T-helper 1 cell treated with Interleukin-12 subunit alpha and Interleukin-12 subunit beta and Interleukin-4 antibody, amounts not matched to agents 30 μg/mL and 1 μg/mL, for 36 hours (primary cell): ENCODE measurements around the gene SYTL5.

Experiments used
- H3K27ac Mint-ChIP-seq: one replicate; pipeline ENCODE4 v1.8.0; 2021; ENCODE audit warnings: mild to moderate bottlenecking, mixed read lengths
- H3K27me3 Mint-ChIP-seq: one replicate; pipeline ENCODE4 v1.8.0; 2021; ENCODE audit warnings: low read depth, mixed read lengths
- H3K36me3 Mint-ChIP-seq: one replicate; pipeline ENCODE4 v1.8.0; 2021; ENCODE audit warnings: low read depth, mixed read lengths
- H3K4me1 Mint-ChIP-seq: one replicate; pipeline ENCODE4 v1.8.0; 2021; ENCODE audit warnings: low read depth, mixed read lengths
- H3K4me3 Mint-ChIP-seq: one replicate; pipeline ENCODE4 v1.8.0; 2021; ENCODE audit warnings: mild to moderate bottlenecking, moderate library complexity, mixed read lengths
- H3K9me3 Mint-ChIP-seq: one replicate; pipeline ENCODE4 v1.8.0; 2021; ENCODE audit warnings: mixed read lengths

SYTL5 gene

GRCh38 chrX:38095971-38096529 lies 89.7 kb downstream of the SYTL5 start:
- Mint-ChIP-seq H3K4me1 (peaks cover 2% of the 10 kb centered on the region), H3K27ac (no peak overlapping the region), H3K36me3 (no peaks in the 10 kb centered on the region), H3K4me3 (no peak overlapping the region), H3K9me3 (peaks cover 4% of the 10 kb centered on the region), H3K27me3 (no peaks in the 10 kb centered on the region)

GRCh38 chrX:38099688-38100087 lies 93.3 kb downstream of the SYTL5 start:
- Mint-ChIP-seq H3K4me3 (no peak overlapping the region), H3K36me3 (no peaks in the 10 kb centered on the region), H3K27me3 (no peaks in the 10 kb centered on the region), H3K4me1 (peaks cover 5% of the 10 kb centered on the region), H3K9me3 (peaks cover 4% of the 10 kb centered on the region), H3K27ac (no peak overlapping the region)

GRCh38 chrX:38102240-38102639 lies 95.9 kb downstream of the SYTL5 start:
- H3K27ac Mint-ChIP-seq: no peak overlapping the region
- no peak overlapping the region for H3K4me3 Mint-ChIP-seq
- peaks cover 5% of the 10 kb centered on the region for H3K27me3 Mint-ChIP-seq
- peaks cover 4% of the 10 kb centered on the region for H3K9me3 Mint-ChIP-seq
- no peaks in the 10 kb centered on the region for H3K36me3 Mint-ChIP-seq
- peaks cover 3% of the 10 kb centered on the region for H3K4me1 Mint-ChIP-seq

GRCh38 chrX:38102875-38103274 lies 96.5 kb downstream of the SYTL5 start:
- no peak overlapping the region for H3K4me3 Mint-ChIP-seq
- H3K27me3 Mint-ChIP-seq: peaks cover 5% of the 10 kb centered on the region
- H3K9me3 Mint-ChIP-seq: peaks cover 4% of the 10 kb centered on the region
- peaks cover 3% of the 10 kb centered on the region for H3K4me1 Mint-ChIP-seq
- no peak overlapping the region for H3K27ac Mint-ChIP-seq
- no peaks in the 10 kb centered on the region for H3K36me3 Mint-ChIP-seq

GRCh38 chrX:38103857-38104812 lies 97.8 kb downstream of the SYTL5 start:
- no peak overlapping the region for H3K4me3 Mint-ChIP-seq
- no peaks in the 10 kb centered on the region for H3K36me3 Mint-ChIP-seq
- H3K27me3 Mint-ChIP-seq: peaks cover 5% of the 10 kb centered on the region
- peaks cover 2% of the 10 kb centered on the region for H3K9me3 Mint-ChIP-seq
- no peak overlapping the region for H3K27ac Mint-ChIP-seq
- H3K4me1 Mint-ChIP-seq: peaks cover 3% of the 10 kb centered on the region

- Mint-ChIP-seq H3K27ac (no peak overlapping the region), H3K36me3 (no peaks in the 10 kb centered on the region), H3K9me3 (no peaks in the 10 kb centered on the region), H3K27me3 (peaks cover 5% of the 10 kb centered on the region), H3K4me1 (peaks cover 3% of the 10 kb centered on the region), H3K4me3 (no peak overlapping the region)
These were observed 98.9 kb downstream of the SYTL5 start for GRCh38 chrX:38105216-38105725.

- H3K27me3 Mint-ChIP-seq: peaks cover 5% of the 10 kb centered on the region
- peaks cover 3% of the 10 kb centered on the region for H3K4me1 Mint-ChIP-seq
- H3K27ac Mint-ChIP-seq: no peak overlapping the region
- no peak overlapping the region for H3K4me3 Mint-ChIP-seq
- H3K36me3 Mint-ChIP-seq: no peaks in the 10 kb centered on the region
- no peaks in the 10 kb centered on the region for H3K9me3 Mint-ChIP-seq
These were observed 100.8 kb downstream of the SYTL5 start for GRCh38 chrX:38106991-38107655.

- Mint-ChIP-seq H3K9me3 (no peaks in the 10 kb centered on the region), H3K27me3 (peaks cover 5% of the 10 kb centered on the region), H3K36me3 (no peaks in the 10 kb centered on the region), H3K4me3 (no peak overlapping the region), H3K4me1 (peaks cover 3% of the 10 kb centered on the region), H3K27ac (no peak overlapping the region)
These were observed 102.0 kb downstream of the SYTL5 start for GRCh38 chrX:38108364-38108763.

GRCh38 chrX:38109042-38109898 lies 102.9 kb downstream of the SYTL5 start:
- Mint-ChIP-seq H3K36me3 (no peaks in the 10 kb centered on the region), H3K27me3 (peaks cover 5% of the 10 kb centered on the region)

GRCh38 chrX:38110231-38110630 lies 103.9 kb downstream of the SYTL5 start:
- no peak overlapping the region for H3K27ac Mint-ChIP-seq
- H3K9me3 Mint-ChIP-seq: no peaks in the 10 kb centered on the region
- no peaks in the 10 kb centered on the region for H3K4me1 Mint-ChIP-seq
- no peak overlapping the region for H3K4me3 Mint-ChIP-seq
- H3K27me3 Mint-ChIP-seq: peaks cover 5% of the 10 kb centered on the region
- H3K36me3 Mint-ChIP-seq: no peaks in the 10 kb centered on the region

More at GRCh38 chrX:38109042-38109898, 102.9 kb downstream of the SYTL5 start:
- Mint-ChIP-seq H3K9me3 (no peaks in the 10 kb centered on the region), H3K4me1 (peaks cover 3% of the 10 kb centered on the region), H3K27ac (no peak overlapping the region), H3K4me3 (no peak overlapping the region)

- Mint-ChIP-seq H3K27ac (no peak overlapping the region), H3K9me3 (no peaks in the 10 kb centered on the region), H3K27me3 (peaks cover 2% of the 10 kb centered on the region), H3K36me3 (no peaks in the 10 kb centered on the region), H3K4me1 (no peaks in the 10 kb centered on the region), H3K4me3 (no peak overlapping the region)
These were observed 104.8 kb downstream of the SYTL5 start for GRCh38 chrX:38111196-38111595.

GRCh38 chrX:38112566-38112965 lies 106.2 kb downstream of the SYTL5 start:
- Mint-ChIP-seq H3K9me3 (no peaks in the 10 kb centered on the region), H3K36me3 (no peaks in the 10 kb centered on the region), H3K4me3 (no peak overlapping the region), H3K27me3 (no peaks in the 10 kb centered on the region), H3K4me1 (no peaks in the 10 kb centered on the region), H3K27ac (no peak overlapping the region)

GRCh38 chrX:38116706-38117105 lies 110.4 kb downstream of the SYTL5 start:
- H3K27ac Mint-ChIP-seq: no peak overlapping the region
- H3K27me3 Mint-ChIP-seq: no peaks in the 10 kb centered on the region
- H3K4me3 Mint-ChIP-seq: no peak overlapping the region
- no peaks in the 10 kb centered on the region for H3K9me3 Mint-ChIP-seq
- no peaks in the 10 kb centered on the region for H3K36me3 Mint-ChIP-seq
- H3K4me1 Mint-ChIP-seq: no peaks in the 10 kb centered on the region

GRCh38 chrX:38117485-38117884 lies 111.1 kb downstream of the SYTL5 start:
- Mint-ChIP-seq H3K9me3 (no peaks in the 10 kb centered on the region), H3K36me3 (no peaks in the 10 kb centered on the region), H3K4me3 (no peak overlapping the region), H3K4me1 (no peaks in the 10 kb centered on the region), H3K27me3 (no peaks in the 10 kb centered on the region), H3K27ac (no peak overlapping the region)
